ENCODE results near the gene NTM.

GRCh38 chr11:132315696-132316095 is 945.3 kb downstream of the NTM start:
- no peak for TF ChIP-seq POLR2A (IDR thresholded peaks at IDR 0.05; ENCODE audit: low read depth, low read length)
- no peak for TF ChIP-seq POLR2AphosphoS5 (IDR thresholded peaks at IDR 0.05; ENCODE audit: low read depth, low read length)

Measured in GM12891 (cell line).